Measurements from ENCODE around the gene MBP. TPM values are rescaled to one million over a fixed set of nuclear protein-coding genes. Genes with fewer than 3 reads are reported as not detected.

MBP gene
- total RNA-seq, 2 experiments from 2014 or later = 13.5 to 28.9 TPM

- no peaks in the 10 kb centered on the region for H3K9me3 ChIP-seq (ENCODE audit: low read length)
- no peaks in the 10 kb centered on the region for H4K20me1 ChIP-seq (ENCODE audit: insufficient read depth, low read length)
- TF ChIP-seq CTCF (conservative IDR thresholded peaks at IDR 0.05; ENCODE audit: low read length) (peak; percentile 39; the same call in 1 of the 2 replicates), EZH2phosphoT487 (IDR thresholded peaks at IDR 0.05; ENCODE audit: borderline replicate concordance, low read depth, low read length) (no peak)
- H3K9me2 ChIP-seq (ENCODE audit: insufficient read depth, low read length) = no peaks in the 10 kb centered on the region
- BruUV-seq (replicated peaks) = no TSS peak
- peaks cover 47% of the 10 kb centered on the region for H3K4me1 ChIP-seq (ENCODE audit: insufficient read depth, low read length, poor library complexity, severe bottlenecking)
- H3K27ac ChIP-seq (ENCODE audit: low read depth, low read length, poor library complexity, severe bottlenecking) = no peak overlapping the region
- intact Hi-C loops (cut with micrococcal nuclease; ENCODE audit: unreplicated experiment) = loop anchor here (1.0 kb wide), 1 partner anchor 12 kb away; no protein-coding TSS in a partner anchor
- no peak overlapping the region for H2AFZ ChIP-seq (ENCODE audit: low read length)
- H3K79me2 ChIP-seq (ENCODE audit: insufficient read depth, low read depth, low read length) = no peaks in the 10 kb centered on the region
- peaks cover 23% of the 10 kb centered on the region for H3K36me3 ChIP-seq (ENCODE audit: insufficient read depth, low read length)
- no peak overlapping the region for H3K4me3 ChIP-seq (ENCODE audit: low read depth, low read length, poor library complexity, severe bottlenecking)
- ChIA-PET POLR2A (no interaction called here), CTCF (ENCODE audit: unreplicated experiment) (no interaction called here)
- DNase-seq (ENCODE audit: low spot score) = no peak
- H3K4me2 ChIP-seq (ENCODE audit: low read length) = 0 out of 2 replicates have a peak overlapping the region, but pooled peaks have one; percentile 45
Observed at GRCh38 chr18:77067291-77068061, 65.1 kb downstream of the MBP start.

DNA sequence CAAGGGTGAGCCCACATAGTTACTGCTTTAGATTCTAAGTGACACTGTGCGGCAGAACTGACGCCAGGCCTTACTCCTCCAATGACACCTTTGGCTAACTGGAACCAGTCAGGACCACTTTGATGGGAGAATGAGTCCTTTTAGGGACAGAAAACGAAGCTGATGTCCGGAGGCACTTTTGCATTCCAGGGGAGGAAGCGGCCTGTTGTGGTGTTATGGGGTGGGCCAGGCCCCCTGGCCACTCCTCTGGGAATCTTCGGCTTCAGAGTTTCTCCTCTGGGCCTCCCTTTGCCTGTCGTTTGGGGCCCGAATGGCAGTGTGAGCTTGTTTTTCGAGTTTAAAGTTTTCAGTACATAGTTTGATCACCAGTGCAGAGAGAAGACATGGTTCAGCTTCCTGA lies 65.9 kb downstream of the MBP start:
- ChIA-PET POLR2A (interaction anchor here (0.6 kb wide), 1 partner anchor 325 kb away, joined by 3 read pairs; no protein-coding TSS in a partner anchor), CTCF (ENCODE audit: unreplicated experiment) (no interaction called here)
- intact Hi-C loops (cut with micrococcal nuclease; ENCODE audit: unreplicated experiment) = loop anchor here (1.0 kb wide), 1 partner anchor 13 kb away; no protein-coding TSS in a partner anchor
- no TSS peak for BruUV-seq (replicated peaks)
- no peaks in the 10 kb centered on the region for H3K9me2 ChIP-seq (ENCODE audit: insufficient read depth, low read length)
- no peak for DNase-seq (ENCODE audit: low spot score)
- no peaks in the 10 kb centered on the region for H3K9me3 ChIP-seq (ENCODE audit: low read length)
- peaks cover 55% of the 10 kb centered on the region for H3K4me1 ChIP-seq (ENCODE audit: insufficient read depth, low read length, poor library complexity, severe bottlenecking)
- H3K4me2 ChIP-seq (ENCODE audit: low read length) = no peak overlapping the region
- TF ChIP-seq EZH2phosphoT487 (IDR thresholded peaks at IDR 0.05; ENCODE audit: borderline replicate concordance, low read depth, low read length) = no peak
- no peak for TF ChIP-seq CTCF (conservative IDR thresholded peaks at IDR 0.05; ENCODE audit: low read length)
- peaks cover 23% of the 10 kb centered on the region for H3K36me3 ChIP-seq (ENCODE audit: insufficient read depth, low read length)
- no peaks in the 10 kb centered on the region for H3K79me2 ChIP-seq (ENCODE audit: insufficient read depth, low read depth, low read length)
- no peak overlapping the region for H2AFZ ChIP-seq (ENCODE audit: low read length)
- H4K20me1 ChIP-seq (ENCODE audit: insufficient read depth, low read length) = no peaks in the 10 kb centered on the region
- no peak overlapping the region for H3K27ac ChIP-seq (ENCODE audit: low read depth, low read length, poor library complexity, severe bottlenecking)
- no peak overlapping the region for H3K4me3 ChIP-seq (ENCODE audit: low read depth, low read length, poor library complexity, severe bottlenecking)

- DNase-seq (ENCODE audit: low spot score) = no peak
- no peak overlapping the region for H3K4me3 ChIP-seq (ENCODE audit: low read depth, low read length, poor library complexity, severe bottlenecking)
- ChIA-PET CTCF (ENCODE audit: unreplicated experiment) (no interaction called here), POLR2A (interaction anchor here (0.6 kb wide), 1 partner anchor 326 kb away, joined by 3 read pairs; no protein-coding TSS in a partner anchor)
- peaks cover 61% of the 10 kb centered on the region for H3K4me1 ChIP-seq (ENCODE audit: insufficient read depth, low read length, poor library complexity, severe bottlenecking)
- H3K9me3 ChIP-seq (ENCODE audit: low read length) = no peaks in the 10 kb centered on the region
- no peak overlapping the region for H3K27ac ChIP-seq (ENCODE audit: low read depth, low read length, poor library complexity, severe bottlenecking)
- H3K4me2 ChIP-seq (ENCODE audit: low read length) = no peak overlapping the region
- BruUV-seq (replicated peaks) = no TSS peak
- no peaks in the 10 kb centered on the region for H4K20me1 ChIP-seq (ENCODE audit: insufficient read depth, low read length)
- no peaks in the 10 kb centered on the region for H3K79me2 ChIP-seq (ENCODE audit: insufficient read depth, low read depth, low read length)
- H3K9me2 ChIP-seq (ENCODE audit: insufficient read depth, low read length) = no peaks in the 10 kb centered on the region
- TF ChIP-seq CTCF (conservative IDR thresholded peaks at IDR 0.05; ENCODE audit: low read length) (no peak), EZH2phosphoT487 (IDR thresholded peaks at IDR 0.05; ENCODE audit: borderline replicate concordance, low read depth, low read length) (no peak)
- peaks cover 23% of the 10 kb centered on the region for H3K36me3 ChIP-seq (ENCODE audit: insufficient read depth, low read length)
- intact Hi-C loops (cut with micrococcal nuclease; ENCODE audit: unreplicated experiment) = no loop called here
- no peak overlapping the region for H2AFZ ChIP-seq (ENCODE audit: low read length)
Observed at GRCh38 chr18:77066101-77066500, 66.5 kb downstream of the MBP start.

Measured in OCI-LY7 (cell line).